ENCODE results near the gene OR4K2.

GRCh38 chr14:19917955-19918518 is 43.1 kb downstream of the OR4K2 start:
- TF ChIP-seq CTCF (IDR thresholded peaks at IDR 0.05) (no peak), POLR2A (IDR thresholded peaks at IDR 0.05) (no peak)

Data from Peyer's patch (tissue), 4 donors.